ENCODE data around the gene CD164L2. TPM values are rescaled to one million over a fixed set of nuclear protein-coding genes. Genes with fewer than 3 reads are reported as not detected.

CD164L2 gene
- total and polyA plus RNA-seq, 8 donors, result 0.19 to 0.76 (median 0.57) TPM; not detected in 2

DNA sequence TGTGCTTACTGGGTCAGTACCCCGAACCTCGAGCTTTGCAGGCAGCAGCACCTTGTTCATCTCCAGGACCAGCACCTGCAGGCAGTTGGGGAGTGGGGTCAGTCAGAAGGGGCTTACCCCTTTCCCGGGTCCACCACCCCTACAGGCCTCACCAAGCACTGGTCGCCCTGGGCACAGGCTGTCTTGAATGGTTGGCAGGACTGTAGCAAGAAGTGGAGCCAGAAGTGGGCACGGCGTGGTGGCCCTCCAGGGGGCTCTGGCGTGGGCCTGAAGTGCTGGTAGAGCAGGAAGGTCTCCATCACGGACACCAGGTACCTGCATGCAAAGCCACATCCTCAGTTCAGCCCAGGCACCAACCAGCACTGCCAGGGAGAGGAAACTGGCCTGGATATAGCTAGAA is 21.6 kb downstream of the CD164L2 start:
- DNase-seq (no peak), ATAC-seq (no peak), FAIRE-seq (no peak)
- 91 to 94% methylated on average over 8 of the region's 8 CpGs for WGBS, 2 donors
- Histone ChIP-seq H3K27ac (no peak overlapping the region), H3K9me3 (no peaks in the 10 kb centered on the region), H3K4me3 (no peak overlapping the region), H3K36me3 (no peaks in the 10 kb centered on the region), H3K4me1 (peaks cover 0 to 5% (median 4%) of the 10 kb centered on the region in 3 donors), H3K27me3 (no peaks in the 10 kb centered on the region)
- TF ChIP-seq, protein P1, sequence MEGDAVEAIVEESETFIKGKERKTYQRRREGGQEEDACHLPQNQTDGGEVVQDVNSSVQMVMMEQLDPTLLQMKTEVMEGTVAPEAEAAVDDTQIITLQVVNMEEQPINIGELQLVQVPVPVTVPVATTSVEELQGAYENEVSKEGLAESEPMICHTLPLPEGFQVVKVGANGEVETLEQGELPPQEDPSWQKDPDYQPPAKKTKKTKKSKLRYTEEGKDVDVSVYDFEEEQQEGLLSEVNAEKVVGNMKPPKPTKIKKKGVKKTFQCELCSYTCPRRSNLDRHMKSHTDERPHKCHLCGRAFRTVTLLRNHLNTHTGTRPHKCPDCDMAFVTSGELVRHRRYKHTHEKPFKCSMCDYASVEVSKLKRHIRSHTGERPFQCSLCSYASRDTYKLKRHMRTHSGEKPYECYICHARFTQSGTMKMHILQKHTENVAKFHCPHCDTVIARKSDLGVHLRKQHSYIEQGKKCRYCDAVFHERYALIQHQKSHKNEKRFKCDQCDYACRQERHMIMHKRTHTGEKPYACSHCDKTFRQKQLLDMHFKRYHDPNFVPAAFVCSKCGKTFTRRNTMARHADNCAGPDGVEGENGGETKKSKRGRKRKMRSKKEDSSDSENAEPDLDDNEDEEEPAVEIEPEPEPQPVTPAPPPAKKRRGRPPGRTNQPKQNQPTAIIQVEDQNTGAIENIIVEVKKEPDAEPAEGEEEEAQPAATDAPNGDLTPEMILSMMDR (IDR thresholded peaks at IDR 0.05), result no peak
- intact Hi-C loops (cut with DNase I), result no loop called here

DNA sequence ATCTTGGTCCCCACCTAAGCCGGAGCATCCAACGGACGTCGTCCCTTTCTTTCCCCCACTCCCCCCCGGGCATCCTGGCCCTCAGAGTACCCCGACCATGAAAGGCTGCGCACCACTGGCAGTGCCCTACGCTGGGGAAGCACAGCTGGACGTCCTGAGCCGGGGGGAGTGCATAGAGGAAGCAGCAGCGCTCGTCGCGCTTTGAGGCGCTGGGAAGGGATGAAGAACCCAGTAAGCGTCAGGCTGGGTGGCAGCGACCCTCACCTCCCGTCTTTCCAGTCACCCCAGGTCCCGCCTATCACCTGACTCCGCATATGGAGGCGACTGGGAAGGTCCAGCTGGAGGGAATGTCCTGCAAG is 22.1 kb downstream of the CD164L2 start:
- TF ChIP-seq, protein P1 (IDR thresholded peaks at IDR 0.05), result no peak

DNA sequence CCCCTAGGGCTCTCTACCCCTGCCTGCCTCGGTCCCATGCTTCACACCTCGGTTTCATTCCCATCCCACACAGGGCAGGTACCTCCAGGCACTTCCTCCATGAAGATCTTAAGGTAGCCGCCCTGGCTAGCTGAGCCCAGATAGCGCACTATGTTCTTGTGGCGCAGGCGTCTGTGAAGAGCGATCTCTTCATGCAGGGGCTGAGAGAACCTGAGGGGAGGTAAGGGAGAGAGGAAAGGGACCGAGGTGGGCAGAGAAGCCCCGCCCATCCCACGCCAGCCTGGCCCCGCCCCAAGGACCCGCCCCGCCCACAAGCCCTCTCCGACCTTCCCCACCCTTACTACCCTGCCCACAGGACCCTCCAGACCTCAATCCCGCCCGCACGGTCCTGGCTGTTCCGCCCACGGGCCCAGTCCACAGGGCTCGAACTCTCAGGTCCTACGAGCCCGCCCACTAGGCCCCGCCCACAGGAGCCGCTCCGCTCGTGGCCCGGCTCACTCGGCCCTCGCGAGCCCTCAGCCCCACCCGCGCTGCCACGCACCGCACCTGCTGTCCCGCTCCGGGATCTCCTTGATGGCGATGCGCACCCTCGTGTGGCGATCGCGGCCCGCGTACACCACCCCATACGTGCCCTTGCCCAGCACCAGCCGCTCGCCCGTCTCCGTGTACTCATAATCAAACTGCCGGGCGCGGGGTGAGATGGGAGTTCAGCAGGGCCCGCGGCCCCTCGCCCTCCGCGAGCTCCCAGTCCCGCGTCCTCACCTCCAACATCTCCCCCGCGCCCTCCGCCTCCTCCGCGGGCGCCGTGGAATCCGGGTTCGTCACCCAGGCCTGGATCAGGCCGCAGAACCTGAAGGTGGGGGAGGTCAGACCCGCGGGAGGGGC is 22.7 kb downstream of the CD164L2 start:
- WGBS, 2 donors, result 29 to 35% methylated on average over 59 to 71 of the region's 71 CpGs
- FAIRE-seq (no peak), DNase-seq (peak in 3 of 6 donors; percentile 67 to 82 (median 73)), ATAC-seq (peak in 1 of 4 donors; percentile 24)
- Histone ChIP-seq H3K27ac (no peak overlapping the region), H3K9me3 (no peaks in the 10 kb centered on the region), H3K27me3 (no peaks in the 10 kb centered on the region), H3K36me3 (no peaks in the 10 kb centered on the region), H3K4me1 (peaks cover 0 to 5% (median 4%) of the 10 kb centered on the region in 3 donors), H3K4me3 (peak overlapping the region in 3 of 4 donors; percentile 20 to 40 (median 33))
- TF ChIP-seq, protein P1 (IDR thresholded peaks at IDR 0.05), result no peak
- intact Hi-C loops (cut with DNase I), result no loop called here

More for the DNA sequence above, 22.1 kb downstream of the CD164L2 start:
- H3K4me3 ChIP-seq, result no peak overlapping the region
- no peak for FAIRE-seq
- no peaks in the 10 kb centered on the region for H3K36me3 ChIP-seq
- WGBS, 2 donors, result 83 to 87% methylated on average over 21 of the region's 21 CpGs
- intact Hi-C loops (cut with DNase I), result no loop called here
- H3K27ac ChIP-seq, result no peak overlapping the region
- DNase-seq, result no peak
- ATAC-seq, result no peak
- no peaks in the 10 kb centered on the region for H3K27me3 ChIP-seq
- H3K9me3 ChIP-seq, result no peaks in the 10 kb centered on the region
- H3K4me1 ChIP-seq, result peaks cover 0 to 5% (median 4%) of the 10 kb centered on the region in 3 donors

DNA sequence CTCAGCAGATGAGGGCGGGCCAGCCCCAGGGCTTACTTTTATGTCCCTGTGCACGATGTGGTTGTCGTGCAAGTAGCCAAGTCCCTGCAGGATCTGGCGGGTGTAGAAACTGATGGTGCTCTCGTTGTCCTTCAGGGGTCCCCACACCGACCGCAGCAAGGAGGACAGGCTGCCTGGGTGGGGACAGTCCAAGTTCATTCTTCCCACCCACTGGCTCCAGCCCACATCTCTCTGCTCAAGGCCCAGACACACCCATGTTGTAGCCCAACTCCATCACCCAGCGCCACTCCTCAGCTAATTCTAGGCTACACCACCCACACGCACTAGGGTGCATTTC is 23.3 kb downstream of the CD164L2 start:
- 55 to 59% methylated on average over 9 of the region's 9 CpGs for WGBS, 2 donors
- TF ChIP-seq, protein P1 (IDR thresholded peaks at IDR 0.05), result no peak
- intact Hi-C loops (cut with DNase I), result loop anchor here in 1 of 3 donors (5.0 kb wide), 1 partner anchor 33 kb away; the partner anchor contains the start of gene GPR3
- no peaks in the 10 kb centered on the region for H3K36me3 ChIP-seq
- peaks cover 0 to 4% (median 2%) of the 10 kb centered on the region in 3 donors for H3K4me1 ChIP-seq
- FAIRE-seq (no peak), ATAC-seq (no peak), DNase-seq (peak in 2 of 6 donors; percentile 20 to 30)
- no peak overlapping the region for H3K27ac ChIP-seq
- H3K27me3 ChIP-seq, result no peaks in the 10 kb centered on the region
- H3K9me3 ChIP-seq, result no peaks in the 10 kb centered on the region
- peak overlapping the region in 1 of 4 donors; percentile 40 for H3K4me3 ChIP-seq

DNA sequence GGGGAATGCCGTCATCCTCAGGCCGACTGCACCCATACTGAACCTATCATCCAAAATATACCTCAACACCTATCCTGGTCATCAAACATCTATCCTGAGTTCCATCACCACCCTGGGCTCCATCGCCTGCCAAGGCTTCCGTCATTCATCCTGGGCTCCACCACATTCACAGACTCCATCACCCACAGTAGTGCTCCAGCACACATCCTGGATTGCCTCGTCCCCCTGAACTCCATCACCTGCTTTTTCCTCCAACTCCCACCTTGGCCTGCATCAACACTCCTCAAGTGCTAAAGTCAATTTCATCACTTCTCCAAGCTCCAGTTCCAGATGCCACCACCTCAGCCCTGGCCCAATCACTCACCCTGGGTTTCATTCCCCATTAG is 24.2 kb downstream of the CD164L2 start:
- FAIRE-seq (no peak), DNase-seq (peak in 1 of 6 donors; percentile 10), ATAC-seq (no peak)
- Histone ChIP-seq H3K9me3 (no peaks in the 10 kb centered on the region), H3K4me1 (peaks cover 0 to 4% (median 0%) of the 10 kb centered on the region in 3 donors), H3K27ac (no peak overlapping the region), H3K27me3 (no peaks in the 10 kb centered on the region), H3K36me3 (no peaks in the 10 kb centered on the region), H3K4me3 (no peak overlapping the region)
- intact Hi-C loops (cut with DNase I), result loop anchor here in 1 of 3 donors (5.0 kb wide), 1 partner anchor 33 kb away; the partner anchor contains the start of gene GPR3
- TF ChIP-seq, protein P1 (IDR thresholded peaks at IDR 0.05), result no peak
- WGBS, 2 donors, result 94 to 95% methylated on average over 5 of the region's 5 CpGs
